ENCODE data around the gene RPS6KA3. TPM values are rescaled to one million over a fixed set of nuclear protein-coding genes. Genes with fewer than 3 reads are reported as not detected.
"Not testable (repeated sequence)": the region's sequence is repeated elsewhere in the genome, so short reads cannot be mapped to it uniquely, and the experiment has no call there.

Gene RPS6KA3
- total RNA-seq, 4 donors from 2014 or later: 36.1 to 41.6 (median 39.0) TPM

DNA sequence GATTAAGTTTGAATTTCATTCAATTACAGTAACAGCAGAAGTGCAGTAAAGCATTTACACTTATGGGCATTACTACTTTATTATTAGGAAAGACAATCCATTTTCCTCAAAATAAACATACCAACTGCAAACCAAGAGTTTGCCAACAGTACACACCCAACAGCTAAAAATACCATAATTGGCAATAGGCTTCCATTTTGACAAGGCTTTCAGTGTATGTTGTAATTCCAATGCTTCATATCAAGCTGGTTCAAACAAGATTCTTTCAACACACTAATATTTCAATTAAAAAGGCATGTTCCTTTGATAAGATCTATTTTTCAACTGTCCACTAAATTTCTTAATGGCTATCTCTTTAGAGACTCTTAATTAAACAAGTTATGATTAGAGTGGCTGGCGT is 137.2 kb downstream of the RPS6KA3 start:
- WGBS: 92% methylated on average over 1 of the region's 1 CpG
- H3K27me3 ChIP-seq: no peaks in the 10 kb centered on the region
- TF ChIP-seq EP300 (IDR thresholded peaks at IDR 0.05) (no peak), POLR2AphosphoS5 (IDR thresholded peaks at IDR 0.05) (no peak), POLR2A (IDR thresholded peaks at IDR 0.05; ENCODE audit: low read depth) (no peak)
- TF ChIP-seq, protein P1, sequence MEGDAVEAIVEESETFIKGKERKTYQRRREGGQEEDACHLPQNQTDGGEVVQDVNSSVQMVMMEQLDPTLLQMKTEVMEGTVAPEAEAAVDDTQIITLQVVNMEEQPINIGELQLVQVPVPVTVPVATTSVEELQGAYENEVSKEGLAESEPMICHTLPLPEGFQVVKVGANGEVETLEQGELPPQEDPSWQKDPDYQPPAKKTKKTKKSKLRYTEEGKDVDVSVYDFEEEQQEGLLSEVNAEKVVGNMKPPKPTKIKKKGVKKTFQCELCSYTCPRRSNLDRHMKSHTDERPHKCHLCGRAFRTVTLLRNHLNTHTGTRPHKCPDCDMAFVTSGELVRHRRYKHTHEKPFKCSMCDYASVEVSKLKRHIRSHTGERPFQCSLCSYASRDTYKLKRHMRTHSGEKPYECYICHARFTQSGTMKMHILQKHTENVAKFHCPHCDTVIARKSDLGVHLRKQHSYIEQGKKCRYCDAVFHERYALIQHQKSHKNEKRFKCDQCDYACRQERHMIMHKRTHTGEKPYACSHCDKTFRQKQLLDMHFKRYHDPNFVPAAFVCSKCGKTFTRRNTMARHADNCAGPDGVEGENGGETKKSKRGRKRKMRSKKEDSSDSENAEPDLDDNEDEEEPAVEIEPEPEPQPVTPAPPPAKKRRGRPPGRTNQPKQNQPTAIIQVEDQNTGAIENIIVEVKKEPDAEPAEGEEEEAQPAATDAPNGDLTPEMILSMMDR (IDR thresholded peaks at IDR 0.05): no peak
- no peak overlapping the region for H3K27ac ChIP-seq (replicated peaks in 1 of 4)
- peaks cover 0 to 68% (median 58%) of the 10 kb centered on the region in 4 donors for H3K36me3 ChIP-seq
- DNase-seq (ENCODE audit: extremely low spot score): no peak
- no peaks in the 10 kb centered on the region for H3K9me3 ChIP-seq
- H3K4me1 ChIP-seq: peaks cover 0 to 7% (median 5%) of the 10 kb centered on the region in 4 donors
- H3K4me3 ChIP-seq: no peak overlapping the region
- intact Hi-C loops (cut with DNase I): loop anchor here (10.0 kb wide), 1 partner anchor 585 kb away; no protein-coding TSS in a partner anchor

DNA sequence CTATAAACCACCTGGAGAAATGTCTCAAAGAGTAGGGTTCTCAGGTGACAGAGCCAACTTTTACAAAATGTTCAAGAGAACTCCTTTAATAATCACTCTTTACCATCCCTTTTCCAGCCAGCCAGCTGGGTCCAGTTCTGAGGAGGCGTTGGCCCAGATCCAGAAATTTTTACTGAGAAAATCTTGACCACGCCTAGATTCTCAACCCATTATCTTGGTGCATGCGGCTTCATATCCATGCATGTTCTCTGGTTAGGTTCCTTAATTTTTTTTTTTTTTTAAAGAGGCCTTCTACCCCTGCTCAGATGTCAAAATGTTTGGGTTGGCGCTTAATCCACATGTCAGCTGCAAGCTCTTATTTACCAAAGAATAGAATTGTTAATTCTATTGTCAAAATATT is 138.0 kb downstream of the RPS6KA3 start:
- Histone ChIP-seq H3K4me3 (no peak overlapping the region), H3K36me3 (peaks cover 0 to 67% (median 51%) of the 10 kb centered on the region in 4 donors), H3K27ac (replicated peaks in 1 of 4) (no peak overlapping the region), H3K4me1 (peaks cover 0 to 7% (median 5%) of the 10 kb centered on the region in 4 donors), H3K9me3 (no peaks in the 10 kb centered on the region), H3K27me3 (no peaks in the 10 kb centered on the region)
- intact Hi-C loops (cut with DNase I): loop anchor here (10.0 kb wide), 1 partner anchor 584 kb away; no protein-coding TSS in a partner anchor
- no peak for TF ChIP-seq POLR2A (IDR thresholded peaks at IDR 0.05; ENCODE audit: low read depth)
- TF ChIP-seq, protein P1 (IDR thresholded peaks at IDR 0.05): no peak
- TF ChIP-seq EP300 (IDR thresholded peaks at IDR 0.05): no peak
- no peak for TF ChIP-seq POLR2AphosphoS5 (IDR thresholded peaks at IDR 0.05)
- 74% methylated on average over 4 of the region's 4 CpGs for WGBS
- DNase-seq (ENCODE audit: extremely low spot score): no peak

DNA sequence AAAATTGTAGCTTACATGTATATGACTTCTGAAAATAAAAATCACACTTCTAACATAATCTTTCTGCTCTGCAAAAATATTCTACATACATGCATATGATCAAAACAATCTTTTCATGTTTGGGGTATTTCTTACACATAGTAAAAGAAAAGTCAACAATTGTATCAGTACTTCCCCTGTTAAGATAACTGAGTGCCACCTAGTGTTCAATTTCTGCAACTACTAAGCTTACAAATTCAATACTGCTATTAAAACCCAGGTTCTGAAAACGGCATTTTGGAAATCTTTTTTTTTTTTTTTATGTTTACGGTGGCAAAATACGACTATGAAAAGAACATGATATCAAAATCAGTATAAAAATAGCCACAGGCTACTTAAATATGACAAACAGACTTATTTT is 139.3 kb downstream of the RPS6KA3 start:
- H3K9me3 ChIP-seq; H3K27ac ChIP-seq (replicated peaks in 1 of 4); H3K4me3 ChIP-seq; H3K4me1 ChIP-seq; DNase-seq (ENCODE audit: extremely low spot score); H3K27me3 ChIP-seq: not testable (repeated sequence)
- 13% methylated on average over 3 of the region's 3 CpGs for WGBS
- peaks cover 0 to 57% (median 40%) of the 10 kb centered on the region in 4 donors for H3K36me3 ChIP-seq
- TF ChIP-seq, protein P1 (IDR thresholded peaks at IDR 0.05): peak in 2 of 3 experiments; percentile 35
- intact Hi-C loops (cut with DNase I): loop anchor here (10.0 kb wide), 1 partner anchor 583 kb away; no protein-coding TSS in a partner anchor

DNA sequence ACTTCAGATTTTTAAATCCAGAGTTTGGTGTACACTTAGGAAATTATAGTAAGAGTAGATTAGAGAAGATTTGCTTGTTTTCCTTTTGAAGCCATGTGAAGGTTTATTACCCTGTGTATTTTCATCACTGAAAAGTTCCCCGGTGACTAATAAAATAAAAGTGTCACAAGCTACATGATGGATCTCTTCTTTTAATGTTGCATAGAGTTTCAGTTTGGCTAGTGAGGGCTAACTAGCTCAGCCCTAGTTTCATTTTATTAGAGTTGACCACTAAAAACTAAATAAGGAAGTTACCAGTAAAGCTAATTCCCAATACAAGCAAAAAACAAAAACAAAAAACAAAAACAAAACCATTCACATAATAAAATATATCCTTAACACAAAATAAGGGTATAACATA is 139.9 kb downstream of the RPS6KA3 start:
- not testable (repeated sequence) for H3K9me3 ChIP-seq; H3K27ac ChIP-seq (replicated peaks in 1 of 4); H3K27me3 ChIP-seq; DNase-seq (ENCODE audit: extremely low spot score); H3K4me3 ChIP-seq; H3K4me1 ChIP-seq
- H3K36me3 ChIP-seq: peaks cover 0 to 51% (median 35%) of the 10 kb centered on the region in 4 donors
- intact Hi-C loops (cut with DNase I): loop anchor here (10.0 kb wide), 1 partner anchor 582 kb away; no protein-coding TSS in a partner anchor
- 60% methylated on average over 1 of the region's 1 CpG for WGBS

DNA sequence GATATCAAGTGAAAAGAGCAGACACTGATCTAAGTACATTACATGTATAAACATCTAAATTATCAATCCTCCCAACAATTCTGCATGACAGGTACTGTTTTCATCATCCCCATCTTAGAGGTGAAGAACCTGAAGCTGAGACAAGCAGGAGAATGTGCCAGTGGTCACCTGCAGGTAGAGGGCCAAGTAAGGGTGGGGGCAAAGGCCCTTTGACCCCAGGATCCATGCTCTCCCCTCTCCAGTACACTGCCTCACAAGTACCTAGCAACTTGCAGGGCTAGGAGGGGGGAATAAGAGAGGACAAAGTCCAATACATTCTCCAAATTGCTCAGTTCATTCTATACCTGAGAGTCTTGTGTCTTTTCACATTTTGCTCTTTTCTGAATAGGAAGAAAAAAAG is 141.7 kb downstream of the RPS6KA3 start:
- intact Hi-C loops (cut with DNase I): loop anchor here (10.0 kb wide), 1 partner anchor 580 kb away; no protein-coding TSS in a partner anchor

More for the DNA sequence above, 141.7 kb downstream of the RPS6KA3 start:
- TF ChIP-seq EP300 (IDR thresholded peaks at IDR 0.05): no peak
- no peak for TF ChIP-seq POLR2A (IDR thresholded peaks at IDR 0.05; ENCODE audit: low read depth)
- TF ChIP-seq, protein P1 (IDR thresholded peaks at IDR 0.05): no peak
- TF ChIP-seq POLR2AphosphoS5 (IDR thresholded peaks at IDR 0.05): no peak
- DNase-seq (ENCODE audit: extremely low spot score): no peak
- Histone ChIP-seq H3K4me1 (peaks cover 0 to 7% (median 5%) of the 10 kb centered on the region in 4 donors), H3K27ac (replicated peaks in 1 of 4) (no peak overlapping the region), H3K27me3 (no peaks in the 10 kb centered on the region), H3K9me3 (no peaks in the 10 kb centered on the region), H3K36me3 (peaks cover 0 to 32% (median 20%) of the 10 kb centered on the region in 4 donors), H3K4me3 (no peak overlapping the region)
